ENCODE results near the gene OR52E6. TPM values are rescaled to one million over a fixed set of nuclear protein-coding genes. Genes with fewer than 3 reads are reported as not detected.

OR52E6 gene
- total and polyA plus RNA-seq, 2 of the 13 experiments (the other 11 are each of a cell fraction or from before 2014, with no cell fraction given): not detected

- POLR2A ChIA-PET: no interaction called here
- H3K36me3 ChIP-seq (replicated peaks in 1 of 2; ENCODE audit: control insufficient read depth in 1 of 2, insufficient read depth in 2 of 2, low read length in 2 of 2): no peaks in the 10 kb centered on the region
- no peak overlapping the region for H2AFZ ChIP-seq (ENCODE audit: low read length)
- no peaks in the 10 kb centered on the region for H4K20me1 ChIP-seq (ENCODE audit: insufficient read depth, low read length)
- 13% methylated on average over 2 of the region's 2 CpGs for WGBS (ENCODE audit: low lambda C conversion rate)
- peaks cover 0 to 16% of the 10 kb centered on the region in 2 experiments; a peak in 1 of 5 replicates for H3K27me3 ChIP-seq (ENCODE audit: control insufficient read depth in 1 of 2, insufficient read depth in 2 of 2, low read length in 2 of 2)
- no peaks in the 10 kb centered on the region for H3K9me3 ChIP-seq (ENCODE audit: low read length)
- H3K4me3 ChIP-seq (replicated peaks in 1 of 3; ENCODE audit: insufficient read depth in 1 of 3, low read depth in 2 of 3, low read length in 3 of 3): no peak overlapping the region
- H3K27ac ChIP-seq (ENCODE audit: extremely low read length, insufficient read depth, low read length): no peak overlapping the region
- ATAC-seq: no peak
- no peaks in the 10 kb centered on the region for H3K79me2 ChIP-seq (ENCODE audit: insufficient read depth, low read length)
- in situ Hi-C loops (cut with HindIII; ENCODE audit: extremely low pct_ligation_motif_present, low pct_unique_long_range_greater_than_20kb): no loop called here
- no TSS peak for BruUV-seq (replicated peaks)
- H3K4me2 ChIP-seq (ENCODE audit: low read depth, low read length): no peak overlapping the region
- intact Hi-C loops (cut with micrococcal nuclease; ENCODE audit: unreplicated experiment): no loop called here
- TF ChIP-seq HDAC1 (CRISPR knock-in tag; IDR thresholded peaks at IDR 0.05) (no peak), ZBTB3 (CRISPR knock-in tag; IDR thresholded peaks at IDR 0.05; ENCODE audit: borderline replicate concordance, low read depth) (no peak)
- TF ChIP-seq, protein P1, sequence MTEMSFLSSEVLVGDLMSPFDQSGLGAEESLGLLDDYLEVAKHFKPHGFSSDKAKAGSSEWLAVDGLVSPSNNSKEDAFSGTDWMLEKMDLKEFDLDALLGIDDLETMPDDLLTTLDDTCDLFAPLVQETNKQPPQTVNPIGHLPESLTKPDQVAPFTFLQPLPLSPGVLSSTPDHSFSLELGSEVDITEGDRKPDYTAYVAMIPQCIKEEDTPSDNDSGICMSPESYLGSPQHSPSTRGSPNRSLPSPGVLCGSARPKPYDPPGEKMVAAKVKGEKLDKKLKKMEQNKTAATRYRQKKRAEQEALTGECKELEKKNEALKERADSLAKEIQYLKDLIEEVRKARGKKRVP (CRISPR knock-in tag; IDR thresholded peaks at IDR 0.05): no peak
- no peak overlapping the region for H3K9ac ChIP-seq (ENCODE audit: insufficient read depth, low read depth, low read length)
- no peaks in the 10 kb centered on the region for H3K4me1 ChIP-seq (ENCODE audit: insufficient read depth, low read length)
- CTCF ChIA-PET (ENCODE audit: low intra/inter-chr PET ratio, low total read pairs): no interaction called here
- DNase-seq (ENCODE audit: low spot score): no peak
- FAIRE-seq: no peak
Measured at GRCh38 chr11:5833446-5833845, 8.3 kb downstream of the OR52E6 start.

DNA sequence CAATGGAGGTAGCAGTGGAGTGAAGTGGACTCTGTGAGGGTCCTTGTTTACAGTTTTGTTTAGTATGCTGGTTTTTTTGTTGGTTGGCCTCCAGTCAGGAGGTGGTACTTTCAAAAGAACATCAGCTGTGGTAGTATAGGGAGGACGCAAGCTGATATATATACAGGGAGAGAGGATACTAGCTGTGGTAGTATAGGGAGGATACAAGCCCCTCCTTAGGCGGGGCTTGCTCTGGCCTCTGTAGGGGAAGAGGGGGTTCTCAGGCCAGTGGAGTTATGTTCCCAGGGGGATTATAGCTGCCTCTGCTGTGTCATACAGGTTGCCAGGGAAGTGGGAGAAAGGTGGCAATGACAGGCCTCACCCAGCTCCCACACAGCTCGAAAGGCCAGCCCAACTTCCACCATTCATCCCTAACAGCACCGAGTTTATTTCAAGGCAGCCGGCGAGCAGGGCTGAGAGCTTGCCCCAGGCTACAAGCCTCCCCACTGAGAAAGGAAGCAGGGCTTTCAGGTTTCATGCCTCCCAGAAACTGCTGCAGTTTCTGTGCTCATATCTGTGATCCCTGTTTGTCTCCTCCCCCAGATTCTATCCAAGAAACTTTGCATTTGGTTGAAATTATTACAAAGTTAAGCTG, 10.4 kb downstream of the OR52E6 start:
- BruUV-seq (replicated peaks): no TSS peak
- TF ChIP-seq YEATS4 (CRISPR knock-in tag; IDR thresholded peaks at IDR 0.05; ENCODE audit: borderline replicate concordance): no peak
- TF ChIP-seq MIXL1 (CRISPR knock-in tag; IDR thresholded peaks at IDR 0.05): no peak
- TF ChIP-seq, protein P2, sequence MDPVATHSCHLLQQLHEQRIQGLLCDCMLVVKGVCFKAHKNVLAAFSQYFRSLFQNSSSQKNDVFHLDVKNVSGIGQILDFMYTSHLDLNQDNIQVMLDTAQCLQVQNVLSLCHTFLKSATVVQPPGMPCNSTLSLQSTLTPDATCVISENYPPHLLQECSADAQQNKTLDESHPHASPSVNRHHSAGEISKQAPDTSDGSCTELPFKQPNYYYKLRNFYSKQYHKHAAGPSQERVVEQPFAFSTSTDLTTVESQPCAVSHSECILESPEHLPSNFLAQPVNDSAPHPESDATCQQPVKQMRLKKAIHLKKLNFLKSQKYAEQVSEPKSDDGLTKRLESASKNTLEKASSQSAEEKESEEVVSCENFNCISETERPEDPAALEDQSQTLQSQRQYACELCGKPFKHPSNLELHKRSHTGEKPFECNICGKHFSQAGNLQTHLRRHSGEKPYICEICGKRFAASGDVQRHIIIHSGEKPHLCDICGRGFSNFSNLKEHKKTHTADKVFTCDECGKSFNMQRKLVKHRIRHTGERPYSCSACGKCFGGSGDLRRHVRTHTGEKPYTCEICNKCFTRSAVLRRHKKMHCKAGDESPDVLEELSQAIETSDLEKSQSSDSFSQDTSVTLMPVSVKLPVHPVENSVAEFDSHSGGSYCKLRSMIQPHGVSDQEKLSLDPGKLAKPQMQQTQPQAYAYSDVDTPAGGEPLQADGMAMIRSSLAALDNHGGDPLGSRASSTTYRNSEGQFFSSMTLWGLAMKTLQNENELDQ (CRISPR knock-in tag; IDR thresholded peaks at IDR 0.05; ENCODE audit: borderline replicate concordance): no peak
- TF ChIP-seq FOXK1 (CRISPR knock-in tag; IDR thresholded peaks at IDR 0.05; ENCODE audit: borderline replicate concordance, low read depth): no peak
- TF ChIP-seq CEBPZ (IDR thresholded peaks at IDR 0.05; ENCODE audit: low read length): no peak
- TF ChIP-seq ZBTB34 (CRISPR knock-in tag; IDR thresholded peaks at IDR 0.05): no peak

More for the DNA sequence above, 10.4 kb downstream of the OR52E6 start:
- ATAC-seq: no peak
- CTCF ChIA-PET (ENCODE audit: low intra/inter-chr PET ratio, low total read pairs): no interaction called here
- Histone ChIP-seq H3K36me3 (replicated peaks in 1 of 2; ENCODE audit: control insufficient read depth in 1 of 2, insufficient read depth in 2 of 2, low read length in 2 of 2) (no peaks in the 10 kb centered on the region), H3K9me3 (ENCODE audit: low read length) (no peaks in the 10 kb centered on the region), H3K4me3 (replicated peaks in 1 of 3; ENCODE audit: insufficient read depth in 1 of 3, low read depth in 2 of 3, low read length in 3 of 3) (no peak overlapping the region), H3K79me2 (ENCODE audit: insufficient read depth, low read length) (no peaks in the 10 kb centered on the region), H4K20me1 (ENCODE audit: insufficient read depth, low read length) (no peaks in the 10 kb centered on the region), H2AFZ (ENCODE audit: low read length) (no peak overlapping the region), H3K27ac (ENCODE audit: extremely low read length, insufficient read depth, low read length) (no peak overlapping the region), H3K9ac (ENCODE audit: insufficient read depth, low read depth, low read length) (no peak overlapping the region), H3K4me1 (ENCODE audit: insufficient read depth, low read length) (no peaks in the 10 kb centered on the region), H3K27me3 (ENCODE audit: control insufficient read depth in 1 of 2, insufficient read depth in 2 of 2, low read length in 2 of 2) (peaks cover 0 to 16% of the 10 kb centered on the region in 2 experiments; a peak in 1 of 5 replicates), H3K4me2 (ENCODE audit: low read depth, low read length) (no peak overlapping the region)
- intact Hi-C loops (cut with micrococcal nuclease; ENCODE audit: unreplicated experiment): no loop called here
- no peak for DNase-seq (ENCODE audit: low spot score)
- WGBS (ENCODE audit: low lambda C conversion rate): 12% methylated on average over 2 of the region's 6 CpGs
- no peak for FAIRE-seq
- POLR2A ChIA-PET: no interaction called here
- in situ Hi-C loops (cut with HindIII; ENCODE audit: extremely low pct_ligation_motif_present, low pct_unique_long_range_greater_than_20kb): no loop called here
